Muscle layer of duodenum (tissue), 2 donors: ENCODE measurements around the gene LMNTD1.

Experiments
- H3K27ac ChIP-seq: one replicate; pipeline ENCODE4 v1.7.0; 2013; ENCODE audit warnings: mild to moderate bottlenecking, low read length
- H3K27me3 ChIP-seq: one replicate; pipeline ENCODE4 v1.7.0; 2013; ENCODE audit warnings: low read depth, mild to moderate bottlenecking, control low read depth, low read length
- H3K36me3 ChIP-seq, 2 donors: one replicate each; pipeline ENCODE4 v1.7.0; 2013; ENCODE audit warnings: low read length in 2 of 2, control low read depth in 1 of 2, mild to moderate bottlenecking in 1 of 2; ENCODE audit not compliant: insufficient read depth in 2 of 2, control insufficient read depth in 1 of 2
- H3K4me1 ChIP-seq, 2 donors: one replicate each; pipeline ENCODE4 v1.7.0; 2013; ENCODE audit warnings: low read length in 2 of 2, mild to moderate bottlenecking in 2 of 2, control low read depth in 1 of 2, moderate library complexity in 1 of 2; ENCODE audit not compliant: insufficient read depth in 2 of 2, control insufficient read depth in 1 of 2
- H3K4me3 ChIP-seq, 2 donors: one replicate each; pipeline ENCODE4 v1.7.0; 2013; ENCODE audit warnings: low read length in 2 of 2, low read depth in 1 of 2, mild to moderate bottlenecking in 1 of 2
- H3K9me3 ChIP-seq, 2 donors: one replicate each; pipeline ENCODE4 v1.7.0; 2013; ENCODE audit warnings: low read length in 2 of 2, control low read depth in 1 of 2, mild to moderate bottlenecking in 1 of 2; ENCODE audit not compliant: control insufficient read depth in 1 of 2
- donor health status: healthy.

LMNTD1 gene

DNA sequence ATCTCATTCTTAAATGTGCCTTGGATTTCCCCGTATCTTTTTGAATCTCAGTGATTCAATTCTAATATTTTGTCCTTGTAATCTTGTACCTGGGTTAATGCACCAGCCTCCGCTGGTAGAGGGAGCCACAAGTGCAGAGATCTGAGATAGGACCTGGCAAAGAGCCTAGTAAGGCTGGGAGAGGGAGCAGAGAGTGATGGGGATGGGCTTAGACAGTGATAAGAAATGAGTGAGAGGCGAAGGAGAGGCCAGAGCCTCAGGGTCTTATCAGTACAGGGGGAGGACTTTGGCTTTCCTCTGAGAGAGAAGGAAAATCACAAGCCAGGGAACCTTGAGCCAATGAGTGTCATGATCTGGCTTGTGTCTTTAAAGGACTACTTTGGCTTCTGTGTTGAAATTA is 30.5 kb upstream of the LMNTD1 start:
- Histone ChIP-seq H3K27me3 (no peaks in the 10 kb centered on the region), H3K9me3 (no peaks in the 10 kb centered on the region), H3K36me3 (no peaks in the 10 kb centered on the region), H3K4me3 (no peak overlapping the region), H3K27ac (no peak overlapping the region), H3K4me1 (peaks cover 0 to 3% of the 10 kb centered on the region in 2 donors)

DNA sequence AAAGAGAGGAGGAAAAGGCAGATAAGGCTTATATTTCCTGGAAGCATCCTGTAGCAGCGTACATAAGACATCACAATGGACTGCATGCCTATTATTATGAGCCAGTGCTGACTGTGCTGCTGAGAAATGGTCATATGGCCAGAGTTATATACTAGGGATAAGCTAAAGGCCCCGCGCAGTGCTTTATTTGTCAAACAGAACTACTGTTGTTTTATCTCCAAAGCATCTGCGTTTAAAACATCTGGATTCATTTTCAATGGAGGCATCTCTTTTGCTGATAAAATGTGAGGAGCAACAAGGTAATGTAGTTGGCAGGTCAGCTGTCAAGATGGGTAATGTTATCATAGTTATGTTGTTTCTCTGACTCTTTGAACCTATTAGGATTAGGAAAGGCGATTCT is 28.0 kb upstream of the LMNTD1 start:
- Histone ChIP-seq H3K27me3 (no peaks in the 10 kb centered on the region), H3K4me1 (peaks cover 0 to 3% of the 10 kb centered on the region in 2 donors), H3K36me3 (no peaks in the 10 kb centered on the region), H3K27ac (no peak overlapping the region), H3K9me3 (no peaks in the 10 kb centered on the region), H3K4me3 (no peak overlapping the region)

DNA sequence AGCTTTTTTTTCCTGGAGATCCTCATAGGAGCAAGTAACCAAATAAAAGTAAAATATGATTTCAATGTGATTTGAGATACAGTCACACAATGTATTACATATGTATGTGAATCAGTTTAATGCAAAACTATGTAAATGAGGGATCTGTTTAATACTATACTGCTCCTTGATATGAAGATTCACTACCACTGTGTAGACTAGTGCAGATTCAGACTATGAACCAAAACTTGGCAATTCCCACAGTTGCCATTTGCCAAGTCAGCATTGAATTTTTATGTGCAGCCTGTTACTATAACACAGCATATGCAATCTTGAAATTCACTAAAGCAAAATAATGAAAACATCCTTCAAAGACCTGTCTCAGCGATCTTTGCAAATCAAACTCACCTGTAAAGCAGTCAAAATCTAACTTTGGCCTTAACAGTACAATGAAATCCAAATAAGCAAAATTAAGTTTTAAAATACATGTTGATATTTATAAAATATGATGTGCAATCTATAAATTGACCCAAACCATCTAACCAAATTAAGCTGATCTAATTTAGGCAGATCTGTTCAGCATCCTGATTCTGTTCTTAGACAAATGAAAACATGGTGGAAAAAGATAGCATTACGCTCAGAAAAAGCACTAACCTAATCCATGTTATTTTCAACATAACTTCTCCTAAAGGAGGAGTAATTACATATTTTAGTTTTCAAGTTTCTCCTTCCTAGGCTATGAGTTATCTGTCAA is 25.5 kb upstream of the LMNTD1 start:
- H3K9me3 ChIP-seq, result no peaks in the 10 kb centered on the region
- H3K36me3 ChIP-seq, result no peaks in the 10 kb centered on the region
- no peak overlapping the region for H3K27ac ChIP-seq
- no peak overlapping the region for H3K4me3 ChIP-seq
- H3K27me3 ChIP-seq, result no peaks in the 10 kb centered on the region
- no peaks in the 10 kb centered on the region for H3K4me1 ChIP-seq

DNA sequence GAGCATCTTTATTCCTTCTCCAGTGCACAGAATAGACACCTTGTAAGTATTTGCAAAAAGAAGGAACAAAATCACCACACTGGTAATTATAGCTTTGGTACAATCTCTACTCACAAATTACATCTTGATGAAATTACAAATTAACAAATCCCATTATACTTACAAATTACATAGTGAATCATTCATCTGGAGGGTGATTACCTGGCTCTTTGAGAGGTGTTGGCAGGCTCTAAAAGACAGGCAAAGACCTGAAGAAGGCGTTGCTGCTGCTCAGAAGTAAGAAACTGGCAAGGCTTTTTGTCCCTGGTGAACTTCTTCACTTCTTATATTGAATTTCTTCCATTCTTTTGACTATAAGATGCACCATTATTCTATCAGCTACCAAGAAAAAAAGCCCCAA is 21.7 kb upstream of the LMNTD1 start:
- Histone ChIP-seq H3K4me3 (no peak overlapping the region), H3K27ac (no peak overlapping the region), H3K4me1 (no peaks in the 10 kb centered on the region), H3K36me3 (no peaks in the 10 kb centered on the region), H3K27me3 (no peaks in the 10 kb centered on the region), H3K9me3 (no peaks in the 10 kb centered on the region)

DNA sequence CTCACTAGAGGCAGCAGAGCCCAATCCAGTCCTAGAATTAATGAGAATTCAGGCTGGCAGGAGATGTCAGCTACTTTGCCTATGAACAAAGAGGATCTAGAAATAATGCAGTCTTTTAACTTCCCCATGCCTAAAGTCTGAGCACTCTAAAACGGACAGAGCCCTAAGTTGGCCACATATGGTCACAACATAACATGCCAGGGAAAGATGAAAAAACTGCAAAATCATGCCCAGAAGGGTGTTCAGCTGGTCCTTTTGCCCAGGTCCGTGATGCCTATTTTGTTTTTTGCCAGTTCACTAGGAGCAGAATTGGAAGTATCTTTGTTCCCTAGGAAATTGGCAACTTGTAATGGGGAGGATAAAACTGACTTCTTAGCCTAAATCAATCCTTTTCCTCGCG is 20.3 kb upstream of the LMNTD1 start:
- Histone ChIP-seq H3K4me3 (no peak overlapping the region), H3K36me3 (no peaks in the 10 kb centered on the region)

DNA sequence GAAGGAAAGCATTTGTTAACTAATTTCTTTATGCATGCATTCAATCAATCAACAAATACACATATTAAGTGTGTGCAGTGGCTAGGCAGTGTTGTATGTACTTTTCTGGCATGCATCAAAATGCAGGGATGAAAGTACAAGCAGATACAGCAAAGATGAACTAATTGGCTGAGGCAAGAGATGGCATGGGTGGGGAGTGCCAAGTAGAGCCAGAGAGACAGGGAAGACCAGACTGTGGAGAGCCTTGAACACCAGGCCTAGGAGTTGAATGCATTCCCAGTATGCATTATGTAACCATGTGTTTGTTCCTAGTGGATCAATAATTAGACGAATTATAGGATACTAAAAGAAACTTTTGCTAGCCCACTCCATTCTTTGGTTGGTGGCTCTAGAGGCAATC is 17.3 kb upstream of the LMNTD1 start:
- Histone ChIP-seq H3K4me1 (no peaks in the 10 kb centered on the region), H3K27ac (no peak overlapping the region), H3K36me3 (no peaks in the 10 kb centered on the region), H3K27me3 (no peaks in the 10 kb centered on the region), H3K4me3 (no peak overlapping the region), H3K9me3 (no peaks in the 10 kb centered on the region)

More for the DNA sequence above, 20.3 kb upstream of the LMNTD1 start:
- Histone ChIP-seq H3K4me1 (no peaks in the 10 kb centered on the region), H3K9me3 (no peaks in the 10 kb centered on the region), H3K27me3 (no peaks in the 10 kb centered on the region), H3K27ac (no peak overlapping the region)

DNA sequence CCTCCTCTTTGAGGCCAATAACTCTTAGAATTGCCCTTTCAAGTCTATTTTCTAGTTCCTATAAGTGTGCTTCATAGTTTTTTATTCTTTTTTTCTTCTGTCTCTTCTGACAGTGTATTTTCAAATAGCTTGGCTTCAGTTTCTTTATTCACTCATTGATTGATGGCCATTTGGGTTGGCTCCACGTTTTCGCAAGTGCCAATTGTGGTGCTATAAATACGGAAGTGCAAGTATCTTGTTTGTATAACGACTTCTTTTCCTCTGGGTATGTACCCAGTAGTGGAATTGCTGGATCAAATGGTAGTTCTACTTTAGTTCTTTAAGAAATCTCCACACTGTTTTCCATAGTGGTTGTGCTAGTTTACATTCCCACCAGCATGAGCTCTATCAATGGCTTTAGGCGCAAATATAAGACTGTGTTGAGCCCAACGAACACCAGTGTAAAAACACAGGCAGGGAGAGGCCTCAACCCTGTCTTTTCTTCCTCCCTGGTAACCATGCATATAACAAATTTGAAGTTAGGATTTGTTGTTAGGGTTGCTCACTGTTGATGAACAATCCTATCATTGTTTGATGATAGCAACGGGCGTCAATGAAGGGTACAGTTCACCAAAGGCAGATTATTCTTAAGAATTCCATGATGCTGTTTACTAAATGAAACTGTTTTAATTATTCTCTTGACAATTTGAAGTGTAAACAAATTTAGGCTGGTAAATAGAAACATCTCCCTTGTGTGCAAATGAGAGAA is 13.3 kb upstream of the LMNTD1 start:
- Histone ChIP-seq H3K9me3 (no peaks in the 10 kb centered on the region), H3K27me3 (no peaks in the 10 kb centered on the region), H3K4me3 (no peak overlapping the region), H3K36me3 (no peaks in the 10 kb centered on the region), H3K4me1 (no peaks in the 10 kb centered on the region), H3K27ac (no peak overlapping the region)

DNA sequence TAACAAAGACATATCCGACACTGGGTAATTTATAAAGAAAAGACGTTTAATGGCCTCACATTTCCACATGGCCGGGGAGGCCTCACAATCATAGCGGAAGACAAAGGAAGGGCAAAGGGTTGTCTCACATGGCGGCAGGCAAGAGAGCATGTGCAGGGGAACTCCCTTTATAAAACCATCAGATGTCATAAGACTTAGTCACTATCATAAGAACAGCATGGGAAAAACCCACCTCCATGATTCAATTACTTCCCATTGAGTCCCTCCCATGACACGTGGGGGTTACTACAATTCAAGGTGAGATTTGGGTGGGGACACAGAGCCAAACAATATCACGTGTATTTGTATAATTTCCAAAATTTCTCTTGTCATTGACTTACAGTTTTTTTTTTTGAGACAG is 5.5 kb upstream of the LMNTD1 start:
- Histone ChIP-seq H3K9me3 (no peaks in the 10 kb centered on the region), H3K4me3 (no peak overlapping the region), H3K36me3 (no peaks in the 10 kb centered on the region), H3K4me1 (no peaks in the 10 kb centered on the region), H3K27me3 (no peaks in the 10 kb centered on the region), H3K27ac (no peak overlapping the region)

DNA sequence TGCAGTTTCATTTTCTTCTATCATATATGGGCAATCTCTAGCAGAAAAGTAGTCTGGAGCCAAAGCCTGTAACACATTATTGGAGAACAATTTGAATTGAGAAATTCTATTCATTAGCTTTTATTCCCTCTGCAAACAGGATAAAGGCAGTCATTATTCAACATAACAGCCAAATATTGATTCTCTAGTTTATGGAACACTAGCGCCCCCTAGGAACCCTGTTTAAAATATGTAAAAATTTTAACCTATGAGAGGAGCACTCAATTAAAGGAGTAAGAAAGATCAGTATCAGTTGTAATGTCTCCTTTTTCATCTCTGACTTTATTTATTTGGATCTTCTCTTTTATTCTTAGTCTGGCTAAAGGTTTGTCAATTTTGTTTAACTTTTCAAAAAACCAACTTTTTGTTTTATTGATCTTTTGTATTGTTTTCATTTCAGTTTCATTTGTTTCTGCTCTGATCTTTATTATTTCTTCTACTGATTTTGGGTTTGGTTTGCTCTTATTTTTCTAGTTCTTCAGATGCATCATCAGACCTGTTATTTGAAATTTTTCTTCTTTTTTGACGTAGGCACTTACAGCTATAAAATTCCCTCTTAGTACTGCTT is 4.8 kb upstream of the LMNTD1 start:
- Histone ChIP-seq H3K27ac (no peak overlapping the region), H3K9me3 (no peaks in the 10 kb centered on the region), H3K36me3 (no peaks in the 10 kb centered on the region), H3K27me3 (no peaks in the 10 kb centered on the region), H3K4me3 (no peak overlapping the region), H3K4me1 (no peaks in the 10 kb centered on the region)

DNA sequence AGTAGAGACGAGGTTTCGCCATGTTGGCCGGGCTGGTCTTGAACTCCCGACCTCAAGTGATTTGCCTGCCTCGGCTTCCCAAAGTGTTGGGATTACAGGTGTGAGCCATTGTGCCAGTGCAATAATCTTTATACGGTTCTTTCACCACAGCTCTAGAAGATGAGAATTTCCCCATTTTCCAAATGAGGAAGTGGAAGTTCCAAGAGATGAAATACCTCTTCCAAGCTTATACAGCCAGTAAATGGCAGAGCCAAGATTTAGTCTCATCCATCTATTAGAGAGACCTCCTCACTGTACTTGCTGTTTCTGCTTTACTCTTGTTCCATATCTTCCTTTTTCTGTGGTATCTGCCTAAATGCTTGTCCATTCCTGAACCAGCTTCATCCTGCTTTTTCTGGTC is 3.1 kb upstream of the LMNTD1 start:
- no peaks in the 10 kb centered on the region for H3K4me1 ChIP-seq
- no peaks in the 10 kb centered on the region for H3K27me3 ChIP-seq
- H3K36me3 ChIP-seq, result no peaks in the 10 kb centered on the region
- no peak overlapping the region for H3K27ac ChIP-seq
- H3K4me3 ChIP-seq, result no peak overlapping the region
- H3K9me3 ChIP-seq, result no peaks in the 10 kb centered on the region

DNA sequence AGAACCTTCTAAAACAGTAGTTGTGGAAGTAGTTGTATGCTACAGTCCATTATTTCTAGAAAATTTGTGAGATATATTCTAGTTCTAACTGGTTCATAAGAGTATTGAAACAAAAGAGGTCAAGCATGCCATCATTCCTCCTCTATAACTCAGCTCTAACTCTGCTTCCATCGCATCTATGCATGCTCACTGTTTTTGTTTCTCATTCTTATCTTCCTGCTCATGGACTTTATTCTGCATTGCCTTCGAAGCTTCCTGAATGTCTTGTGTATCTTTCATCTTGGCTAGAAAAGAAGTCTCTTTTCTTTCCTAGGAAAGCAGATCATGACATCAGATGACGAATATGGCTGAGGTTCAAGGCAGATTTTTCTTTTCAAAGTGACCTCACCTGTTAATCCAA is 402 bp downstream of the LMNTD1 start:
- H3K36me3 ChIP-seq, result no peaks in the 10 kb centered on the region
- H3K4me3 ChIP-seq, result no peak overlapping the region

More for the DNA sequence above, 402 bp downstream of the LMNTD1 start:
- Histone ChIP-seq H3K27me3 (no peaks in the 10 kb centered on the region), H3K4me1 (no peaks in the 10 kb centered on the region), H3K27ac (no peak overlapping the region), H3K9me3 (no peaks in the 10 kb centered on the region)
